ENCODE measurements around the gene DYNLT1. TPM values are rescaled to one million over a fixed set of nuclear protein-coding genes. Genes with fewer than 3 reads are reported as not detected.

Gene DYNLT1
- total and polyA plus RNA-seq, 2 of the 4 experiments (the other 2 are of a cell fraction) = 235 to 349 TPM

DNA sequence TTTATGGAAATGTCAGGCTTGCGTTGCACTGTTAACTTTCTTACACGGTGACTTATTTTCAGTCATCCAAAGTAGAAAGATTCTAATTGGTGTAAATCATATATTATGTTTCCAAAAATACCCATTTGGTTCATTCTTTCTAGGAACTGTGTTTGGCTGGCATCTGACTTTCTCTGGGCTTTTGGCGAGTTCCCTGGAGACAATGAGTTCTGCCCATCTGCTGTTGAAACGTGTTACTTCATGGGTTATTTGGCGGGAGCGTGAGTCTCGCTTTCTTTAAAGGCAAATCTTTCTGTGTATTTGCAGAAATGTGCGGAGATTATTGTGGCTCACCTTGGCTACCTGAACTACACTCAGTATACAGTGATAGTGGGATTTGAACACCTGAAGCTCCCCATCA lies 55.2 kb downstream of the DYNLT1 start:
- intact Hi-C loops (cut with micrococcal nuclease) = no loop called here
- Histone ChIP-seq H4K5ac (ENCODE audit: low read depth, low read length) (no peak overlapping the region), H3K36me3 (ENCODE audit: control insufficient read depth, insufficient read depth, low read length) (peaks cover 64% of the 10 kb centered on the region), H3K4me3 (ENCODE audit: insufficient read depth, low read depth, low read length) (no peak overlapping the region), H3K56ac (ENCODE audit: extremely low read depth, insufficient read depth, low read length) (no peak overlapping the region), H3K9me1 (ENCODE audit: insufficient read depth, low read length) (peaks cover 4% of the 10 kb centered on the region; the same call in 1 of the 2 replicates), H3K27ac (ENCODE audit: insufficient read depth, low read length) (no peak overlapping the region), H2BK5ac (ENCODE audit: low read depth, low read length, poor library complexity, severe bottlenecking) (no peak overlapping the region), H3K9ac (ENCODE audit: low read depth, low read length) (no peak overlapping the region), H3K23ac (ENCODE audit: low read depth, low read length) (no peak overlapping the region), H2AFZ (replicated peaks; ENCODE audit: low read length, poor library complexity) (no peak overlapping the region), H3K4ac (ENCODE audit: low read depth, low read length) (no peak overlapping the region), H3K4me2 (ENCODE audit: low read depth, low read length) (no peak overlapping the region), H3K79me1 (ENCODE audit: low read depth in 1 of 2, low read length in 2 of 2) (peaks cover 0 to 18% of the 10 kb centered on the region in 2 experiments; a peak in 3 of 4 replicates), H2BK20ac (ENCODE audit: low read depth, low read length) (no peak overlapping the region), H4K91ac (ENCODE audit: insufficient read depth, low read depth, low read length) (no peak overlapping the region), H3K4me1 (ENCODE audit: control insufficient read depth, insufficient read depth, low read length) (no peaks in the 10 kb centered on the region), H2AK9ac (replicated peaks; ENCODE audit: low read depth, low read length, poor library complexity) (no peak overlapping the region), H3K27me3 (ENCODE audit: control insufficient read depth, insufficient read depth, low read length) (no peaks in the 10 kb centered on the region), H3K18ac (ENCODE audit: low read depth, low read length) (no peak overlapping the region), H2BK15ac (ENCODE audit: low read depth, low read length) (no peak overlapping the region), H3K9me3 (ENCODE audit: control insufficient read depth, insufficient read depth, low read length) (no peaks in the 10 kb centered on the region; the same call in 1 of the 2 replicates), H2AK5ac (ENCODE audit: low read depth, low read length) (no peak overlapping the region), H4K20me1 (ENCODE audit: insufficient read depth, low read length) (no peaks in the 10 kb centered on the region; the same call in 1 of the 2 replicates), H2BK120ac (ENCODE audit: low read depth, low read length) (no peak overlapping the region), H4K8ac (ENCODE audit: low read depth in 2 of 2, low read length in 2 of 2) (no peak overlapping the region), H3K14ac (replicated peaks; ENCODE audit: low read depth, low read length) (no peak overlapping the region)
- dilution Hi-C loops (cut with HindIII; ENCODE audit: low sequenced_read_pairs, unreplicated experiment) = no loop called here
- no peak for ATAC-seq (ENCODE audit: low read depth)
- TF ChIP-seq BHLHE40 (IDR thresholded peaks at IDR 0.05; ENCODE audit: low read depth, low read length) = no peak
- TF ChIP-seq, protein P1, sequence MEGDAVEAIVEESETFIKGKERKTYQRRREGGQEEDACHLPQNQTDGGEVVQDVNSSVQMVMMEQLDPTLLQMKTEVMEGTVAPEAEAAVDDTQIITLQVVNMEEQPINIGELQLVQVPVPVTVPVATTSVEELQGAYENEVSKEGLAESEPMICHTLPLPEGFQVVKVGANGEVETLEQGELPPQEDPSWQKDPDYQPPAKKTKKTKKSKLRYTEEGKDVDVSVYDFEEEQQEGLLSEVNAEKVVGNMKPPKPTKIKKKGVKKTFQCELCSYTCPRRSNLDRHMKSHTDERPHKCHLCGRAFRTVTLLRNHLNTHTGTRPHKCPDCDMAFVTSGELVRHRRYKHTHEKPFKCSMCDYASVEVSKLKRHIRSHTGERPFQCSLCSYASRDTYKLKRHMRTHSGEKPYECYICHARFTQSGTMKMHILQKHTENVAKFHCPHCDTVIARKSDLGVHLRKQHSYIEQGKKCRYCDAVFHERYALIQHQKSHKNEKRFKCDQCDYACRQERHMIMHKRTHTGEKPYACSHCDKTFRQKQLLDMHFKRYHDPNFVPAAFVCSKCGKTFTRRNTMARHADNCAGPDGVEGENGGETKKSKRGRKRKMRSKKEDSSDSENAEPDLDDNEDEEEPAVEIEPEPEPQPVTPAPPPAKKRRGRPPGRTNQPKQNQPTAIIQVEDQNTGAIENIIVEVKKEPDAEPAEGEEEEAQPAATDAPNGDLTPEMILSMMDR (conservative IDR thresholded peaks at IDR 0.05; ENCODE audit: low read depth, low read length) = no peak
- TF ChIP-seq MXI1 (IDR thresholded peaks at IDR 0.05; ENCODE audit: borderline replicate concordance, low read depth, low read length) = no peak
- TF ChIP-seq CEBPB (IDR thresholded peaks at IDR 0.05; ENCODE audit: low read depth, low read length) = no peak
- TF ChIP-seq RAD21 (IDR thresholded peaks at IDR 0.05; ENCODE audit: low read length) = no peak
- no peak for TF ChIP-seq CHD1 (IDR thresholded peaks at IDR 0.05; ENCODE audit: low read depth, low read length)
- in situ Hi-C loops (cut with MboI; ENCODE audit: low sequenced_read_pairs) = no loop called here
- CTCF ChIA-PET = no interaction called here
- WGBS, 2 experiments (ENCODE audit: extremely low coverage in 2 of 2, insufficient read length in 1 of 2) = 100% methylated on average over 1 of the region's 8 CpGs; no CpG with 5 or more reads in 1 of the 2 experiments
- BruUV-seq (replicated peaks) = no TSS peak
- DNase-seq = no peak
- POLR2A ChIA-PET (ENCODE audit: unreplicated experiment) = no interaction called here

All from IMR-90 (cell line).